ENCODE data around the gene MTTP. TPM values are rescaled to one million over a fixed set of nuclear protein-coding genes. Genes with fewer than 3 reads are reported as not detected.

MTTP gene
- total and polyA plus RNA-seq, 4 donors, result 58.4 to 193 (median 83.9) TPM

GRCh38 chr4:99647071-99647470, 72.4 kb downstream of the MTTP start:
- H3K9ac ChIP-seq (ENCODE audit: low read depth in 1 of 2, low read length in 2 of 2), result no peak overlapping the region
- no peaks in the 10 kb centered on the region for H3K36me3 ChIP-seq (ENCODE audit: control insufficient read depth in 4 of 4, insufficient read depth in 3 of 4, low read depth in 1 of 4, low read length in 3 of 4)
- no peak overlapping the region for H3K4me3 ChIP-seq (ENCODE audit: low read depth in 1 of 3, low read length in 3 of 3)
- no peaks in the 10 kb centered on the region for H3K27me3 ChIP-seq (ENCODE audit: control insufficient read depth in 4 of 4, insufficient read depth in 4 of 4, low read length in 3 of 4)
- WGBS, result 87% methylated on average over 4 of the region's 4 CpGs
- DNase-seq (ENCODE audit: low spot score), result no peak
- no peak for TF ChIP-seq TAF1 (conservative IDR thresholded peaks at IDR 0.05)
- H3K9me3 ChIP-seq (ENCODE audit: control insufficient read depth in 4 of 4, low read length in 3 of 4), result no peaks in the 10 kb centered on the region
- H3K4me1 ChIP-seq (ENCODE audit: control insufficient read depth in 4 of 4, insufficient read depth in 4 of 4, low read length in 3 of 4), result peaks cover 0 to 14% (median 6%) of the 10 kb centered on the region in 4 donors
- no peak overlapping the region for H3K27ac ChIP-seq (ENCODE audit: low read depth in 1 of 2, low read length in 2 of 2)

GRCh38 chr4:99648321-99648720, 73.7 kb downstream of the MTTP start:
- H3K27ac ChIP-seq (ENCODE audit: low read depth in 1 of 2, low read length in 2 of 2), result no peak overlapping the region
- no peaks in the 10 kb centered on the region for H3K36me3 ChIP-seq (ENCODE audit: control insufficient read depth in 4 of 4, insufficient read depth in 3 of 4, low read depth in 1 of 4, low read length in 3 of 4)
- H3K4me1 ChIP-seq (ENCODE audit: control insufficient read depth in 4 of 4, insufficient read depth in 4 of 4, low read length in 3 of 4), result peaks cover 0 to 7% (median 3%) of the 10 kb centered on the region in 4 donors
- TF ChIP-seq MAX (IDR thresholded peaks at IDR 0.05) (no peak), GABPA (IDR thresholded peaks at IDR 0.05 in 1 of 2, conservative IDR thresholded peaks at IDR 0.05 in 1 of 2) (no peak)
- no peak overlapping the region for H3K9ac ChIP-seq (ENCODE audit: low read depth in 1 of 2, low read length in 2 of 2)
- no peaks in the 10 kb centered on the region for H3K9me3 ChIP-seq (ENCODE audit: control insufficient read depth in 4 of 4, low read length in 3 of 4)
- no peaks in the 10 kb centered on the region for H3K27me3 ChIP-seq (ENCODE audit: control insufficient read depth in 4 of 4, insufficient read depth in 4 of 4, low read length in 3 of 4)
- no peak for DNase-seq (ENCODE audit: low spot score)
- WGBS, result 80% methylated on average over 1 of the region's 1 CpG
- H3K4me3 ChIP-seq (ENCODE audit: low read depth in 1 of 3, low read length in 3 of 3), result no peak overlapping the region

- no peaks in the 10 kb centered on the region for H3K27me3 ChIP-seq (ENCODE audit: control insufficient read depth in 4 of 4, insufficient read depth in 4 of 4, low read length in 3 of 4)
- H3K9ac ChIP-seq (ENCODE audit: low read depth in 1 of 2, low read length in 2 of 2), result no peak overlapping the region
- H3K36me3 ChIP-seq (ENCODE audit: control insufficient read depth in 4 of 4, insufficient read depth in 3 of 4, low read depth in 1 of 4, low read length in 3 of 4), result no peaks in the 10 kb centered on the region
- no peak for TF ChIP-seq FOXA2 (IDR thresholded peaks at IDR 0.05)
- TF ChIP-seq YY1 (IDR thresholded peaks at IDR 0.05), result no peak
- no peak for TF ChIP-seq SP1 (IDR thresholded peaks at IDR 0.05)
- TF ChIP-seq REST (IDR thresholded peaks at IDR 0.05), result no peak
- TF ChIP-seq RAD21 (IDR thresholded peaks at IDR 0.05), result no peak
- TF ChIP-seq TAF1 (conservative IDR thresholded peaks at IDR 0.05), result no peak
- no peak for TF ChIP-seq CTCF (IDR thresholded peaks at IDR 0.05; ENCODE audit: low read depth, low read length, missing input control)
- H3K27ac ChIP-seq (ENCODE audit: low read depth in 1 of 2, low read length in 2 of 2), result no peak overlapping the region
- H3K4me3 ChIP-seq (ENCODE audit: low read depth in 1 of 3, low read length in 3 of 3), result no peak overlapping the region
- no peak for DNase-seq (ENCODE audit: low spot score)
- H3K9me3 ChIP-seq (ENCODE audit: control insufficient read depth in 4 of 4, low read length in 3 of 4), result no peaks in the 10 kb centered on the region
- H3K4me1 ChIP-seq (ENCODE audit: control insufficient read depth in 4 of 4, insufficient read depth in 4 of 4, low read length in 3 of 4), result no peaks in the 10 kb centered on the region
- 92% methylated on average over 9 of the region's 9 CpGs for WGBS
Measured at GRCh38 chr4:99649208-99649607, 74.6 kb downstream of the MTTP start.

All from liver (tissue), 9 donors.